Panc1 (cell line): ENCODE measurements around the gene CLDN15. TPM values are rescaled to one million over a fixed set of nuclear protein-coding genes. Genes with fewer than 3 reads are reported as not detected.

Experiments
- ATAC-seq: fragments of 200-7000 bp; cut with Tn5 transposase; 2 replicates; pipeline ENCODE4 v1.9.1; 2020; ENCODE audit warnings: mild to moderate bottlenecking, moderate library complexity
- BruUV-seq: library from RNA; stranded (reverse); fragments of 400-500 nt; replicated peaks from 2 replicates; lab custom pipeline; 2021; lab: Mats Ljungman, UMichigan
- CTCF ChIA-PET: fragments of 300-600 bp; sonication (Branson Sonifier 250); formaldehyde crosslinking; loops from one replicate; lab custom pipeline; 2022; ENCODE audit warnings: antibody characterized with exemption; lab: Charles Lee
- POLR2A ChIA-PET: fragments of 300-600 bp; sonication (Branson Sonifier 250); formaldehyde crosslinking; loops from one replicate; lab custom pipeline; 2022; ENCODE audit warnings: antibody characterized with exemption; lab: Charles Lee
- DNase-seq: peaks from one replicate; pipeline ENCODE4 v3.0.0-alpha.2; 2010; ENCODE audit warnings: low read depth, low spot score
- H3K27ac ChIP-seq: 2 replicates; pipeline ENCODE4 v1.5.1; 2011; ENCODE audit warnings: mild to moderate bottlenecking, low read length, inconsistent platforms
- H3K27me3 ChIP-seq: fragments of 200-500 bp; sonication (Bioruptor generic); 2 replicates; pipeline ENCODE4 v1.6.0; 2014; ENCODE audit warnings: low read length, inconsistent platforms; ENCODE audit not compliant: control insufficient read depth, insufficient read depth
- H3K36me3 ChIP-seq: fragments of 200-500 bp; sonication (Bioruptor generic); 2 replicates; pipeline ENCODE4 v1.5.1; 2014; ENCODE audit warnings: inconsistent platforms, mild to moderate bottlenecking, low read length, moderate library complexity; ENCODE audit not compliant: control insufficient read depth, insufficient read depth
- H3K4me1 ChIP-seq: 2 replicates; pipeline ENCODE4 v1.5.1; 2011; ENCODE audit warnings: inconsistent platforms, mild to moderate bottlenecking, low read length, moderate library complexity; ENCODE audit not compliant: control insufficient read depth, insufficient read depth
- H3K4me3 ChIP-seq, 2 experiments: 2 replicates each; pipeline ENCODE4 v1.5.1; 2011 to 2012; ENCODE audit warnings: low read depth in 2 of 2, low read length in 2 of 2, mild to moderate bottlenecking in 2 of 2, inconsistent platforms in 1 of 2, moderate library complexity in 1 of 2
- H3K9me3 ChIP-seq: fragments of 200-500 bp; sonication (Bioruptor generic); 2 replicates; pipeline ENCODE4 v1.5.1; 2014; ENCODE audit warnings: low read depth, mild to moderate bottlenecking, inconsistent platforms, low read length, moderate library complexity; ENCODE audit not compliant: control insufficient read depth, insufficient read depth
- POLR2AphosphoS5 ChIP-seq: IDR thresholded peaks from 2 replicates; pipeline ENCODE4 v1.6.1; 2012; ENCODE audit warnings: mild to moderate bottlenecking, low read depth, low read length, moderate library complexity
- SIN3A ChIP-seq: IDR thresholded peaks from 2 replicates; pipeline ENCODE4 v1.6.1; 2012; ENCODE audit warnings: low read depth, mild to moderate bottlenecking, low read length, moderate library complexity, borderline replicate concordance; ENCODE audit not compliant: insufficient read depth
- TCF7L2 ChIP-seq: IDR thresholded peaks from 2 replicates; pipeline ENCODE4 v1.6.1; 2011; ENCODE audit warnings: mild to moderate bottlenecking, low read depth, low read length, inconsistent platforms
- in situ Hi-C: cut with HindIII; loops from 2 replicates; pipeline ENCODE4 v1.10.0; 2016; ENCODE audit warnings: low sequenced_read_pairs, low pct_unique_long_range_greater_than_20kb
- intact Hi-C: fragments of 100-400 bp; cut with micrococcal nuclease; formaldehyde crosslinking; loops from one replicate; pipeline ENCODE4 v1.10.0; 2022; ENCODE audit not compliant: unreplicated experiment
- total RNA-seq: library from RNA; stranded (reverse); gene quantifications from one replicate; pipeline ENCODE4 v1.2.1, GENCODE V29; 2021; ENCODE audit not compliant: unreplicated experiment
- TF ChIP-seq, protein P1 (sequence below): fragments of 450-650 bp; IDR thresholded peaks from 2 replicates; pipeline ENCODE4 v1.5.1; 2017; ENCODE audit warnings: mild to moderate bottlenecking
- TF ChIP-seq, protein P2 (sequence below), 2 experiments: IDR thresholded peaks; 2 replicates each; pipeline ENCODE4 v1.6.1; 2011 to 2012; ENCODE audit warnings: low read depth in 2 of 2, control low read depth in 1 of 2, low read length in 1 of 2, mild to moderate bottlenecking in 1 of 2, moderate library complexity in 1 of 2; ENCODE audit not compliant: insufficient read depth in 1 of 2

CLDN15 gene
- total RNA-seq, 1 experiment from 2014 or later: 8.0 TPM

DNA sequence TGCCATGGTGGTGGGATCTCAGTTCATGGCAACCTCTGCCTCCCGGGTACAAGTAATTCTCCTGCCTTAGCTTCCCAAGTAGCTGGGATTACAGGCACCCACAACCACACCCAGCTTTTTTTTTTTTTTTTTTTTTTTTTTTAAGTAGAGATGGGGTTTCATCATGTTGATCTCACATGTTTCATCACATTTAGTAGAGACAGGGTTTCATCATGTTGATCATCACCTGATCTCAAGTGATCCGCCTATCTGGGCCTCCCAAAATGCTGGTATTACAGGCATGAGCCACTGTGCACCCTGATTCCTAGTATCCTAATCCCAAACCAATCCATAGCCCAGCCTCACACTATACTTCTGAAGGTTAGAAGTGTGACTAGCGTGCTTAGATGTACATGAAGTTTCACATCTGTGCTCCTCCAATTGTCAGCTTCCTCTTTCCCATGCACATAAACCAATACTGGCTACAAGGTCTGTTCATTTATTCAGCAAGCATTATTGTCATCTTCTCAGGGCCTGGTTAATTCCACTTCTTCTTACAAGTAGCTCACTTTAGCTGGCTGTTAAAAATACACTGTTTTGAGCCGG, 50.7 kb downstream of the CLDN15 start:
- in situ Hi-C loops (no loop called here), intact Hi-C loops (no loop called here)
- no peaks in the 10 kb centered on the region for H3K36me3 ChIP-seq
- H3K9me3 ChIP-seq: no peaks in the 10 kb centered on the region
- H3K4me3 ChIP-seq: no peak overlapping the region
- ChIA-PET POLR2A (interaction anchor here (0.6 kb wide), 1 partner anchor 8 kb away, joined by 7 read pairs; no protein-coding TSS in a partner anchor), CTCF (no interaction called here)
- no peaks in the 10 kb centered on the region for H3K4me1 ChIP-seq
- H3K27me3 ChIP-seq: no peaks in the 10 kb centered on the region
- no TSS peak for BruUV-seq
- no peak for TF ChIP-seq POLR2AphosphoS5
- TF ChIP-seq, protein P1, sequence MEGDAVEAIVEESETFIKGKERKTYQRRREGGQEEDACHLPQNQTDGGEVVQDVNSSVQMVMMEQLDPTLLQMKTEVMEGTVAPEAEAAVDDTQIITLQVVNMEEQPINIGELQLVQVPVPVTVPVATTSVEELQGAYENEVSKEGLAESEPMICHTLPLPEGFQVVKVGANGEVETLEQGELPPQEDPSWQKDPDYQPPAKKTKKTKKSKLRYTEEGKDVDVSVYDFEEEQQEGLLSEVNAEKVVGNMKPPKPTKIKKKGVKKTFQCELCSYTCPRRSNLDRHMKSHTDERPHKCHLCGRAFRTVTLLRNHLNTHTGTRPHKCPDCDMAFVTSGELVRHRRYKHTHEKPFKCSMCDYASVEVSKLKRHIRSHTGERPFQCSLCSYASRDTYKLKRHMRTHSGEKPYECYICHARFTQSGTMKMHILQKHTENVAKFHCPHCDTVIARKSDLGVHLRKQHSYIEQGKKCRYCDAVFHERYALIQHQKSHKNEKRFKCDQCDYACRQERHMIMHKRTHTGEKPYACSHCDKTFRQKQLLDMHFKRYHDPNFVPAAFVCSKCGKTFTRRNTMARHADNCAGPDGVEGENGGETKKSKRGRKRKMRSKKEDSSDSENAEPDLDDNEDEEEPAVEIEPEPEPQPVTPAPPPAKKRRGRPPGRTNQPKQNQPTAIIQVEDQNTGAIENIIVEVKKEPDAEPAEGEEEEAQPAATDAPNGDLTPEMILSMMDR: no peak
- no peak for TF ChIP-seq TCF7L2
- TF ChIP-seq, protein P2, sequence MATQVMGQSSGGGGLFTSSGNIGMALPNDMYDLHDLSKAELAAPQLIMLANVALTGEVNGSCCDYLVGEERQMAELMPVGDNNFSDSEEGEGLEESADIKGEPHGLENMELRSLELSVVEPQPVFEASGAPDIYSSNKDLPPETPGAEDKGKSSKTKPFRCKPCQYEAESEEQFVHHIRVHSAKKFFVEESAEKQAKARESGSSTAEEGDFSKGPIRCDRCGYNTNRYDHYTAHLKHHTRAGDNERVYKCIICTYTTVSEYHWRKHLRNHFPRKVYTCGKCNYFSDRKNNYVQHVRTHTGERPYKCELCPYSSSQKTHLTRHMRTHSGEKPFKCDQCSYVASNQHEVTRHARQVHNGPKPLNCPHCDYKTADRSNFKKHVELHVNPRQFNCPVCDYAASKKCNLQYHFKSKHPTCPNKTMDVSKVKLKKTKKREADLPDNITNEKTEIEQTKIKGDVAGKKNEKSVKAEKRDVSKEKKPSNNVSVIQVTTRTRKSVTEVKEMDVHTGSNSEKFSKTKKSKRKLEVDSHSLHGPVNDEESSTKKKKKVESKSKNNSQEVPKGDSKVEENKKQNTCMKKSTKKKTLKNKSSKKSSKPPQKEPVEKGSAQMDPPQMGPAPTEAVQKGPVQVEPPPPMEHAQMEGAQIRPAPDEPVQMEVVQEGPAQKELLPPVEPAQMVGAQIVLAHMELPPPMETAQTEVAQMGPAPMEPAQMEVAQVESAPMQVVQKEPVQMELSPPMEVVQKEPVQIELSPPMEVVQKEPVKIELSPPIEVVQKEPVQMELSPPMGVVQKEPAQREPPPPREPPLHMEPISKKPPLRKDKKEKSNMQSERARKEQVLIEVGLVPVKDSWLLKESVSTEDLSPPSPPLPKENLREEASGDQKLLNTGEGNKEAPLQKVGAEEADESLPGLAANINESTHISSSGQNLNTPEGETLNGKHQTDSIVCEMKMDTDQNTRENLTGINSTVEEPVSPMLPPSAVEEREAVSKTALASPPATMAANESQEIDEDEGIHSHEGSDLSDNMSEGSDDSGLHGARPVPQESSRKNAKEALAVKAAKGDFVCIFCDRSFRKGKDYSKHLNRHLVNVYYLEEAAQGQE (IDR thresholded peaks at IDR 0.05; ENCODE audit: insufficient read depth in 1 of 2, low read depth in 2 of 2, low read length in 1 of 2): no peak
- TF ChIP-seq SIN3A: no peak
- DNase-seq (no peak), ATAC-seq (no peak)
- H3K27ac ChIP-seq: no peak overlapping the region

DNA sequence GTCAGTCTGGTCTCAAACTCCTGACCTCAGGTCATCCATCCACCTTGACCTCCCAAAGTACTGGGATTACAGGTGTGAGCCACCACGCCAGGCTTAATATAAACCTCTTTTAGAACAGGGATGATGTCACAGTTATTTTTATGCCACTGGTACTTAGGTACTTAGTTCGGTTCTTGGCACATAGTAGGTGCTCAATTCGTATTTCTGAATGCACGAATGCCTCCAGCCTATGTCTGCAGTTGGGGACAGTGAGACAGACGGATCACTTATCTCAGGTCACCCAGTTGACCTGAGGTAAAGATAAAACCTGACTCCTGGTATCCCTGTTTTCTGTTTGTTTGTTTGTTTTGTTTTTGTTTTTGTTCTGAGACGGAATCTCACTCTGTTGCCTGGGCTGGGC, 51.4 kb downstream of the CLDN15 start:
- ChIA-PET POLR2A (interaction anchor here (0.6 kb wide), 1 partner anchor 7 kb away, joined by 7 read pairs; no protein-coding TSS in a partner anchor), CTCF (interaction anchor here (0.6 kb wide), 1 partner anchor 42 kb away, joined by 4 read pairs; no protein-coding TSS in a partner anchor)
- TF ChIP-seq SIN3A (no peak), TCF7L2 (no peak), POLR2AphosphoS5 (no peak)
- TF ChIP-seq, protein P2 (IDR thresholded peaks at IDR 0.05; ENCODE audit: insufficient read depth in 1 of 2, low read depth in 2 of 2, low read length in 1 of 2): no peak
- TF ChIP-seq, protein P1: no peak
- no peak for ATAC-seq
- intact Hi-C loops (no loop called here), in situ Hi-C loops (no loop called here)
- Histone ChIP-seq H3K4me1 (no peaks in the 10 kb centered on the region), H3K9me3 (no peaks in the 10 kb centered on the region), H3K27ac (no peak overlapping the region), H3K36me3 (no peaks in the 10 kb centered on the region), H3K4me3 (no peak overlapping the region), H3K27me3 (no peaks in the 10 kb centered on the region)
- no TSS peak for BruUV-seq
- DNase-seq: no peak
